WTC11 (cell line): ENCODE measurements around the gene UPF2.

Experiments used
- ETV6 ChIP-seq: sonication (generic); formaldehyde crosslinking; IDR thresholded peaks from 2 replicates; pipeline ENCODE4 v1.8.1; 2022; ENCODE audit warnings: mild to moderate bottlenecking, missing genetic modification reagents
- TF ChIP-seq, protein P1 (sequence below): fragments of 200-600 bp; IDR thresholded peaks from 2 replicates; pipeline ENCODE4 v1.8.0; 2022; ENCODE audit warnings: antibody characterized with exemption

DNA sequence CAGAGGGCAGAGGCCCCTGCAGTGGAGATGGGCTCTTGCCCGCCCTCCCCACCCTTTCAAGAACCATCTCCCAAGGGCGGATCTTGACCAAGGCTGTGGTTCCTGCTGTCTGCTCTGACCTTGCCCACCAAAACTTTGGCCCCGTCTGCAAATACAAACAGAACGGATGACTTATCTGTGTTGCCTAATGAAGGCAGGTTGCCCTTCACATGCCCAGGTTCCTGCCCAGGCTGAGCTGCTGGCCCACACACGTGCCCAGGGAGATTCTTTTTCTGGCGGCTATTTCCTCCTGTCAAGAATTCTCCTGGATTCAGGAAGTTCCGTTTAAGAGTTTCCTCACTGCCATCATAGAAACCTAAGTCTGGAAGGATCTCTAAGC, 141.2 kb downstream of the UPF2 start:
- TF ChIP-seq, protein P1, sequence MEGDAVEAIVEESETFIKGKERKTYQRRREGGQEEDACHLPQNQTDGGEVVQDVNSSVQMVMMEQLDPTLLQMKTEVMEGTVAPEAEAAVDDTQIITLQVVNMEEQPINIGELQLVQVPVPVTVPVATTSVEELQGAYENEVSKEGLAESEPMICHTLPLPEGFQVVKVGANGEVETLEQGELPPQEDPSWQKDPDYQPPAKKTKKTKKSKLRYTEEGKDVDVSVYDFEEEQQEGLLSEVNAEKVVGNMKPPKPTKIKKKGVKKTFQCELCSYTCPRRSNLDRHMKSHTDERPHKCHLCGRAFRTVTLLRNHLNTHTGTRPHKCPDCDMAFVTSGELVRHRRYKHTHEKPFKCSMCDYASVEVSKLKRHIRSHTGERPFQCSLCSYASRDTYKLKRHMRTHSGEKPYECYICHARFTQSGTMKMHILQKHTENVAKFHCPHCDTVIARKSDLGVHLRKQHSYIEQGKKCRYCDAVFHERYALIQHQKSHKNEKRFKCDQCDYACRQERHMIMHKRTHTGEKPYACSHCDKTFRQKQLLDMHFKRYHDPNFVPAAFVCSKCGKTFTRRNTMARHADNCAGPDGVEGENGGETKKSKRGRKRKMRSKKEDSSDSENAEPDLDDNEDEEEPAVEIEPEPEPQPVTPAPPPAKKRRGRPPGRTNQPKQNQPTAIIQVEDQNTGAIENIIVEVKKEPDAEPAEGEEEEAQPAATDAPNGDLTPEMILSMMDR, result no peak
- TF ChIP-seq ETV6 (CRISPR knock-in tag), result no peak
